T-helper 9 cell (primary cell): ENCODE results near the gene DDX17.
A peak's percentile ranks its signal among the peaks of the same experiment; 100 is the strongest.

ENCODE experiments used
- DNase-seq: peaks from one replicate; pipeline ENCODE4 v3.0.0-alpha.2; 2020

Gene DDX17

DNA sequence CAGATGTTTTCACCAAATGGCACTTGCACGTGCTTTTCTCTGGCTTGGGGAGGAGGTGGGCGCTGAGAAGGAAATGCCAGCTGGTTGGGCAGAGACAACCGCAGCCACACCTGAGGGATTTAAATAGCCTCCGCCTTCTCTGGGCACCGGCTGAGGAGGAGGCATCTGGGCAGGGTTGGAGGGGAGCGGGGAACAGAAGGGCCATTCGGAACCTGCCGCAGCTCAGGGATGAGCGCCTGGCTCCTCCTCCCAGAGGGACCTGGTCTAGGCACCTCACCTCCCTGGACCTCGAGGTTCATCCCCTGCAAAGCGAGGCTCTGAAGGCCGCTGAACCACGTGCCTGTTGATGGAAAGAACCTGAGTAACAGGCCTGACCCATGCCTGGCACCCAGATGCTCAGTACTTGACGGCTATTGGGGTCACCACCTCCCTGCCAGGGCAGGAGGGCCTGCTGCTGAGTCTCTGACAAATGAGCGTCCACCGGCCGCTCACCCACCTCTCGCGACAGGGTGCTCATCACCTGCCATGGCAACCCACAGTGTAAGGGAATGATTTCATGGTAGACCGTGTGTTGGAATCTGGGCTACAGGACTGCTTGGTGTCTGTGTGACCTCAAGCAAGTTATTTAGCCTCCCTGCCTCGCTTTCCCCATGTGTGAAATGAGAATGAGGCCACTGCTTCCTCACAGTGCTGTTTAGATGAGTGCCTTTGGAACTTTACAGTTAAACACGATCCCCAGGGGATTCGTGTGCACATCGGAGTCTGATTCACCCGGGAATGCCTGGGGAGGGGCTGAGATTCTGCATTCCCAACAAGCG lies 40.2 kb downstream of the DDX17 start:
- DNase-seq = no peak

GRCh38 chr22:38464992-38465672 lies 41.0 kb downstream of the DDX17 start:
- DNase-seq = no peak

- no peak for DNase-seq
These were observed 42.9 kb downstream of the DDX17 start for GRCh38 chr22:38462960-38463784.

DNA sequence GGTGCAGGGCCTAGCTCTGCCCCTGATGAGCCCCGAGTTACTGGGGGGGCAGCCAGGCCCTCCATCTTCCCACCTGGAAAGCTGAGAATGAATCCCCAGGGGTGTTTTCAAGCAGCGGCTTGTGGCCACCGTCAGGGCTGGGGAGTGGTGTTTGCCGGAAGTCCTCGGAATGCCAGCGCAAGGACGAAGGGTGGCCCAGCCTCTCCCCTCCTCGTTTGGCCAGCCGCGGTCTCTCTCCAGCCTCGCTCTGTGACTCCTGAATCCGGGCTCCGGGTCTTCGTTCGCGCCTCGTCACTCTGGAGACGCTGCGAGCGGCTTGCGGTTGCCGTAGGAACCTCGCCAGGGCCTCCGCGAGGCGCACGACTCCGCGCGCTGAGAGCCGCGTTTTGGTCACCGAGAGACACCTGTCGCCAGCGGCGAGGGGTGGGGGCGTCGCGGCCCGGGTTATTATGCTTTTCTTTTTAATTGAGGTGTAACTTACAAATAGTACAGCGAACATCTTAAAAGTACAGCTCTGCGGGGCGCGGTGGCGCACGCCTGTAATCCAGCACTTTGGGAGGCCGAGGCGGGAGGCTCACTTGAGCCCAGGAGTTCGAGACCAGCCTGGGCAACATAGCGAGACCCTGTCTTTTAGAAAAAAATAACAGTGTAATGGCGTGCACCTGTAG lies 44.6 kb downstream of the DDX17 start:
- DNase-seq = peak; percentile 25

GRCh38 chr22:38461057-38461413 lies 45.1 kb downstream of the DDX17 start:
- DNase-seq = no peak

DNA sequence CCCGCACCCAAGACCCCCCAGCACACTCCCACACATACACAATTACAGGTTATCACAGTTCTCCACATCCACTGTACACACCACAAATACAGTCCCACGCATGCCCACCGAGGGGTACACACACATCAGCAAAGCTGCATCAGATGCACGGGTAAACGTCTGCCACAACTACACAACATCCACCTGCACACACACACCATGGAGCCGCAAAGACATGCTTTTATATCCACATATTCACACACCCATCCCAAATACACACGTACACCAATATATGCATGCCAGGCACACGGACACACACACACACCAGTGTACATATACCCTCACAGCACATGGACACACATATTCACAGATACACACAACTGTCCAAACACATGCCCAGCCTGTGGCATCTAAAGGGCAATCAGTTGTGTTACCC lies 45.7 kb downstream of the DDX17 start:
- no peak for DNase-seq

DNA sequence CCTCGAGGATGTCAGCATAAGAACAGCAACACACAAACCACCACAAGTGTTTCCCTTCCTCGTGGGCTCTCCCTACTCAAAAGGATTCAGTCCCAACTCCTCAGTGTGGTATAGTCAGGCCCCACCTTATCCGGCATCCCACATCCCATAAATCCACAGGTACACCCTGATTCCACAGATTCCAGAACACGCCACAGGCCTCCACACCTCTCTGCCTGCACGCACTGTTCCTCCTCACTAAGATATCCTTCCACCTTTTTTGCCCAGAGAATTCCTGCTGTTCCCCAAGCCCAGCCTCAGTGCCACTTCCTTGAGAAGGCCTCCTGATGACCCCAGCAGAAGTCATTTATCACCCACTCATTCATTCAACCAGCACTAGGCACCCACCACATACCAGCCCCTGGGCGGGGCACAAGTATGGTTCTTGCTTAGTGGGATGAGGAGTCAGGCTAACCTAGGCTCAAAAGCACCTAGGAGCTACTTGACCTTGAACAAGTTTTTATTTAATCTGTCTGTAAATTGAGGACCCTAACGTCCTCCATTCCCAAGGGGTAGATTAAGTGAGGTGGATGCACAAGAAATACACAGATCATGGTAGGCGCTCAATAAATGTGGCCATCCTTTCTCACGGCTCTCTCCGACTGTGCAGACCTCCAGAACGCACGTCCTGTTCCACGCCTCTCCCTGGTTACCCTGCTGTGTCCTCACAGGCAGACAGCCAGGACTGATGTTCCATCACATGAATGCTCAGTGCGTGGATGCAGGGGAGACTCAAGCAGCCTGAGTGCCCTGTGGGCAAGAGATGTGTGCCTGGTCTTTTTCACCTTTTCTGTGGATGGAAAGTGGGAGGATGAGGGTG lies 49.0 kb downstream of the DDX17 start:
- no peak for DNase-seq

DNA sequence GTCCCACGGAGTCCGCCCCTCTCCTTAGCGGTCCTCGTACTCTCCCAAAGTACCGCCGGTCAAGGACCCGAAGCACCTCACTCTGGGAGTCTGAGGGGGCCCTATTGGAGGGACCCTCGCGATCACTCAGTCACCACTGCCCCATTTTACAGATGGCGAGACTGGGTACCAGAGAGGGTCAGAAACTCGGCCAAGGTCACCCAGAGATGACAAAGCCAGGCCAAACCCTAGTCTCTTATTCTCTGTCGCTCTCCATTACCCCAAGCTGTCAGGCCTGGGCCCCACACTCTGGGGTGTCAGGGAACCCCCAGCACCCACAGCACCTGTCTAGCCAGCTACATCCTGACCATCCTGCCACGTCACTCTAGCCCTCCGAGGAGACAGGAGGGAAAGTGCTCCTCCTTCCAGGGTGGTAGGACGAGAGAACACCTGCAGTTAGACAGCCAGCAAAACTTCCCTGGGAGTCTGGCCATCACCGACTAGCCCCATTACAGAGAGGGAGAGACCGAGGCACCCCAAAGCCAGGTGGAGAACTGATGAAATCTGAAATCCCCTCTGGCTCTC lies 49.8 kb downstream of the DDX17 start:
- DNase-seq = no peak

GRCh38 chr22:38455530-38456271 lies 50.4 kb downstream of the DDX17 start:
- DNase-seq = peak; percentile 24

- no peak for DNase-seq
These were observed 51.0 kb downstream of the DDX17 start, which contains the start of gene KCNJ4 for GRCh38 chr22:38455076-38455529. KCNJ4 (minus strand) TSS chr22:38455199; CDS start chr22:38428132, 27,067 bp downstream.

DNA sequence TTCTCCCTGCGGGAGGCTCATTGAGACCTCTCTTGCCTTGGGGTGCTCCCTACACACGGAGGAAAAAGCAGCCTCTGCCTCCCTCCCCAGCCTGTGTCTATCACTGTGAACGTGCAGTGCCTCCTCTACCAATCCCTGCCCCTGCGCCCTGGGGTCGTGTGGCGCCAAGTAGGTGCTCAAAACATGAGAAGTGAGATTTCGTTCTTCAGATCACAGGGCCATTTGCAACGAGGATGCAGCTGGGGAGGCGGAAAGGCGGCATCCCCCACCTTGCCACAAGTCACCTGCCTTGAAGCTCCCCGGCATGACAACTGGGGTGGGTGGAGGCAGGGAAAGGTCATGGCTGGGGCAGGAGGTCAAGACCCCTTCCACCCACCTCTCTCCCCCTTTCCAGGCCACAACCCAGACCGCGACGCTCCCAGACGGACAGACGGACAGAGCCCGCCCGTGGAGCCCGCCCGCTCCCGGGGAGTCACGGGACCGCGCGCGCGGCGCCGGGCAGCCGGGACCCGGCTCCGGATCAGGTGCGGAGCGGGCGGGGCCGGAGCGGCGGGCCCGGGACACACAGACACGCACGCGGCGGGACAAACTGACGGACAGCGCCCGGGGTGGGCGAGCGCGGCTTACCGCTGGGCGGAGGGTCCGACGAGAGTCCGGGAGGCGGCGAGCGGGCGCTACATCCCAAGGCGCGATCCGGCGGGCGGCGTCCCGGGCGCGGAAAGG lies 51.6 kb downstream of the DDX17 start:
- no peak for DNase-seq

DNA sequence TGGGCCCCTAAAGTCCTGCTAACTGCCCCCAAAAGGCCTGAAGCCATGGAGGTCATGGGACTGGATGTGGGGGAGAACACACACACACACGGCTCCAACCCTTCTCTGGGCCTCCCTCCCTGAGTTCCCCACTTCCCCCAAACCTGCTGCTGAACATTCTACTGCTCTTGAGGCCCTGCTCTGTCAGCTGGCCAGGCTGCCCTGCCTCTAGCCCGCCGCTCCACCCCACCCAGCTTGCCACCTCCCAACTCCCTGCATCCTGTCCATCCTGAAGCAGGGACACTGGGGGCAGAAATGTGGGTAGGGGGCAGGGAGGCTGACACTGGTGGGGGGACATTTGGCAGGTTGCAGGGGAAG lies 52.1 kb downstream of the DDX17 start:
- DNase-seq = no peak

DNA sequence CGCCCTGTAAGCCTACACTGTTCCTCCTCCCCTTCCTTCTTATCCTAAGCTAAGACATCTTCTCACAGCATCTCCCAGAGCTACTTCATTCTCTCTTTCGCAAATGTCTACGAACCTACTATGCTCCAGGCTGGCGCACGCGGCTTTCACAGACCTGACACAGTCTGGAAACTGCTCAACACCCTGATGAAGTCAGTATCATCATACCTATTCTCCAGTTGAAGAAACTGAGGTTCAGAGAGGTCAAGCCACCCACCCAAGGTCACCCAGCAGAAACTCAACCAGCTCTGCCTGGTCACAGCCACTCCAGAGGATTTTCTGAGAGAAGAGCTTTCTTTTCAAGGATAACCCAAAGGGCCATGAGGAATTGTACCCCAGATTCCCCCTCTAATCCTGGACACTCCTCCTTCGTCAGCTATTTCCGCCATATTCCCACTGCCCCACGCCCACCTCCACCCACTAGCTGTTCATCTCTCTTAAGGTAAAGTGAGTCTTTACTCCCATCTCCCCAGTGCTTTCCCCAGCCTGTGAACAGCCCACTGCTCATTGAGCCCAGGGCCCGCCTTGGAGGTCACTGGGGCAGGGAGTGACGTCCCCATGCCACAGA lies 52.9 kb downstream of the DDX17 start:
- DNase-seq = no peak

DNA sequence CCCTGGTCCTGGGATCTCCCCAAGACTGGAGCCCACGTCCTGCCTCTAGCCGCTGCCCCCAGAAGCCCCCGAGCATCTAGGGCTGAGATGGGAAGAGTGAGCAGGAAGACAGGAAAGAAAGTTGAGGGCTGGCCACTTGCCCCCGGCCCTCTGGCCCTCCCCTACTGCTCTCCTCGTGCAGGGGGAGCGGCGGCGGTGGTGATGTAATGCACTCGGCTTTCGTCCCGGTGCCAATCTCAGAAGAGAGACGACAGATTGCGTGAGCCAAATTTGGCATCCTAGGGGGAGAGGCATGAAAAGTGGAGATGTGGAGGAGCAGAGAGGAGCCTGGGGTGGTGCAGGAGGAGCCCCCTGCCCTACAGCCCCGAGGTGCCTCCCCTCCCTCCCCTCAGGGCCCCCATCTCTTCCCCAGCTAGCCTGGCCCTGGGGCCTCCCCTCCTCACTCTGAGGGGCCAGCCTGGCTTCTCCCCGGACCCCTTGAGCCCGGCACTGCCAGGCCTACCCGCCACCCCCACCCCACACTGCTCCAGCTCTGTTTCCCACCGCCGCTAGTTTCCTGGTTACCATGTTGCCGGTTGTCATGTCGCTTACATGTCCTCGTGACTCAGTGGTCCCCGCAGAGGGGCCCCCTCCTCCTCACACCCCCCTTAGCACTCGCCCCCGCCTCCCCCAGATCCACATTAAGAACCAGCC lies 53.6 kb downstream of the DDX17 start:
- no peak for DNase-seq

DNA sequence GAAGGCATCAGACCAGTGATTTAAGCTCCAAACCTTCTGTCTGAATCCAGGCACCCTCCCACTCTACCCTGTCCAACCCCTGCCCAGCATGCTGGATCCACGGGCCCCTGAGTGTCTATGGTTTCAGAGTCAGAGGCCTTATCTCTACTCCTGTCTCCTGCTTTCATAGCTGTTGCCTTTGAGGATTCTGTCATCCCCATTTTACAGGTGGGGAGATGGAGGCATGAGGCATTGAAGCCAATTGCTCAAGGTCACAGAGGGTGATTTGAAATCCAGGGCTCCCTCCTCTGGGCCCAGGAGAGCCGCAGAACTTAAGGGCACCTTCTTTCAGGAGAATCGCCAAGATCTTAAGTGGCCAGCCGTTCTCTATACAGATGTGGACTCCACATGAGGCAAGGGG lies 54.2 kb downstream of the DDX17 start:
- DNase-seq = no peak

DNA sequence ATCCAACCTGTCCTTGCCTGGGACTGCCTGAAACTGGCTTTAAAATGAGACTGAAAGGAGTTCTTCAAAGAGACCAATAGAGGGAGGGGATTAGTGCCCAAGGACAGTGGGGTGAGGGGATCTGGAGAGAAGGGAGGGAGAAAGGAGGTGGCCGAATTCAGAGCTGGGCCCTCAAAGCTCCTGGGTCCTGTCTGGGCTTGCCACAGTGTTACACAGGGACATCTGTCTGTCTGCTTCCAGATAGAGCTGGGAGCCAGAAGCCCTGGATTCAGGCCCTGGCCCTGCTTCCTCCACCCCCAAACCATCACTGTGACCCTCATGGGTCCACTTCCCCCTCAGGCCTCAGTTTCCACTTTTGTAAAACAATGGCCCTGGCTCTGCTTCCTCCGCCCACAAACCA lies 54.7 kb downstream of the DDX17 start:
- no peak for DNase-seq

DNA sequence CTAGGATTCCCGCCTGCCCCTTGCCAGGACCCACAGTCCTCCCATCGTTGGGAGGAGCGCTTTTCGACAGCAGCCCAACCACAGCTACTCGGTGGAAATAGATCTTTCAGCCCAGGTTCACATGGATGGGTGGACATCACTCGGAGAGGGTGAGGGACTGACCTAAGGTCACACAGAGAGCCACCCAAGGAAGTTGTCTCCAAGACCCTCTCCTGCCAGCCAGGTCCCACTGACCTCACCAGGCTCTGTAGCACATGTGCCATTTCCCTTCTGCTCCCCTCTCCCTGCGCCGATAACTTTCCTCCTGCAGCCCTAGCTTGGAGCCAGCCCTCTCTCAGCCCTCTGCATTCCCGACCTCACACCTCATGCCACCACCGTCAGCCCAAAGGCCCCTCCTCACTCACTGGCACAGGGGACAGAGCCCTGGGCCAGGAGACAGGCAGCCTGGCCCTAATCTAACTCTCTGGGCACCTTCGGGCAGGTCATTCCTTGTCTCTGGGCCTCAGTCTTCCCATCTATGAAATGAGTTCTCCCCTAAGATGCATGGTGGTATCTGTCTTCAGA lies 55.8 kb downstream of the DDX17 start:
- DNase-seq = no peak

- no peak for DNase-seq
These were observed 56.3 kb downstream of the DDX17 start for GRCh38 chr22:38449776-38450175.
